Panc1 (cell line): ENCODE data around the gene RGP1. TPM values are rescaled to one million over a fixed set of nuclear protein-coding genes. Genes with fewer than 3 reads are reported as not detected.
A peak's percentile ranks its signal among the peaks of the same experiment; 100 is the strongest.

Experiments
- ATAC-seq: fragments of 200-7000 bp; cut with Tn5 transposase; 2 replicates; pipeline ENCODE4 v1.9.1; 2020; ENCODE audit warnings: mild to moderate bottlenecking, moderate library complexity
- BruUV-seq: library from RNA; stranded (reverse); fragments of 400-500 nt; replicated peaks from 2 replicates; lab custom pipeline; 2021; lab: Mats Ljungman, UMichigan
- CTCF ChIA-PET: fragments of 300-600 bp; sonication (Branson Sonifier 250); formaldehyde crosslinking; loops from one replicate; lab custom pipeline; 2022; ENCODE audit warnings: antibody characterized with exemption; lab: Charles Lee
- POLR2A ChIA-PET: fragments of 300-600 bp; sonication (Branson Sonifier 250); formaldehyde crosslinking; loops from one replicate; lab custom pipeline; 2022; ENCODE audit warnings: antibody characterized with exemption; lab: Charles Lee
- DNase-seq: peaks from one replicate; pipeline ENCODE4 v3.0.0-alpha.2; 2010; ENCODE audit warnings: low read depth, low spot score
- H3K27ac ChIP-seq: 2 replicates; pipeline ENCODE4 v1.5.1; 2011; ENCODE audit warnings: mild to moderate bottlenecking, low read length, inconsistent platforms
- H3K27me3 ChIP-seq: fragments of 200-500 bp; sonication (Bioruptor generic); 2 replicates; pipeline ENCODE4 v1.6.0; 2014; ENCODE audit warnings: low read length, inconsistent platforms; ENCODE audit not compliant: control insufficient read depth, insufficient read depth
- H3K36me3 ChIP-seq: fragments of 200-500 bp; sonication (Bioruptor generic); 2 replicates; pipeline ENCODE4 v1.5.1; 2014; ENCODE audit warnings: inconsistent platforms, mild to moderate bottlenecking, low read length, moderate library complexity; ENCODE audit not compliant: control insufficient read depth, insufficient read depth
- H3K4me1 ChIP-seq: 2 replicates; pipeline ENCODE4 v1.5.1; 2011; ENCODE audit warnings: inconsistent platforms, mild to moderate bottlenecking, low read length, moderate library complexity; ENCODE audit not compliant: control insufficient read depth, insufficient read depth
- H3K4me3 ChIP-seq, 2 experiments: 2 replicates each; pipeline ENCODE4 v1.5.1; 2011 to 2012; ENCODE audit warnings: low read depth in 2 of 2, low read length in 2 of 2, mild to moderate bottlenecking in 2 of 2, inconsistent platforms in 1 of 2, moderate library complexity in 1 of 2
- H3K9me3 ChIP-seq: fragments of 200-500 bp; sonication (Bioruptor generic); 2 replicates; pipeline ENCODE4 v1.5.1; 2014; ENCODE audit warnings: low read depth, mild to moderate bottlenecking, inconsistent platforms, low read length, moderate library complexity; ENCODE audit not compliant: control insufficient read depth, insufficient read depth
- POLR2AphosphoS5 ChIP-seq: IDR thresholded peaks from 2 replicates; pipeline ENCODE4 v1.6.1; 2012; ENCODE audit warnings: mild to moderate bottlenecking, low read depth, low read length, moderate library complexity
- REST ChIP-seq, 2 experiments: IDR thresholded peaks; 2 replicates each; pipeline ENCODE4 v1.6.1; 2011 to 2012; ENCODE audit warnings: low read depth in 2 of 2, control low read depth in 1 of 2, low read length in 1 of 2, mild to moderate bottlenecking in 1 of 2, moderate library complexity in 1 of 2; ENCODE audit not compliant: insufficient read depth in 1 of 2
- SIN3A ChIP-seq: IDR thresholded peaks from 2 replicates; pipeline ENCODE4 v1.6.1; 2012; ENCODE audit warnings: low read depth, mild to moderate bottlenecking, low read length, moderate library complexity, borderline replicate concordance; ENCODE audit not compliant: insufficient read depth
- TCF7L2 ChIP-seq: IDR thresholded peaks from 2 replicates; pipeline ENCODE4 v1.6.1; 2011; ENCODE audit warnings: mild to moderate bottlenecking, low read depth, low read length, inconsistent platforms
- in situ Hi-C: cut with HindIII; loops from 2 replicates; pipeline ENCODE4 v1.10.0; 2016; ENCODE audit warnings: low sequenced_read_pairs, low pct_unique_long_range_greater_than_20kb
- intact Hi-C: fragments of 100-400 bp; cut with micrococcal nuclease; formaldehyde crosslinking; loops from one replicate; pipeline ENCODE4 v1.10.0; 2022; ENCODE audit not compliant: unreplicated experiment
- total RNA-seq: library from RNA; stranded (reverse); gene quantifications from one replicate; pipeline ENCODE4 v1.2.1, GENCODE V29; 2021; ENCODE audit not compliant: unreplicated experiment
- TF ChIP-seq, protein P1 (sequence below): fragments of 450-650 bp; IDR thresholded peaks from 2 replicates; pipeline ENCODE4 v1.5.1; 2017; ENCODE audit warnings: mild to moderate bottlenecking

The RGP1 gene
- total RNA-seq, 1 experiment from 2014 or later, result 43.3 TPM

GRCh38 chr9:35705836-35706430 lies 43.2 kb upstream of the RGP1 start:
- Histone ChIP-seq H3K27ac (no peak overlapping the region), H3K4me1 (no peaks in the 10 kb centered on the region), H3K4me3 (no peak overlapping the region), H3K9me3 (no peaks in the 10 kb centered on the region), H3K27me3 (no peaks in the 10 kb centered on the region), H3K36me3 (peaks cover 43% of the 10 kb centered on the region)
- DNase-seq, result no peak
- TF ChIP-seq SIN3A (no peak), REST (IDR thresholded peaks at IDR 0.05; ENCODE audit: insufficient read depth in 1 of 2, low read depth in 2 of 2, low read length in 1 of 2) (no peak), TCF7L2 (no peak), POLR2AphosphoS5 (no peak)
- TF ChIP-seq, protein P1, sequence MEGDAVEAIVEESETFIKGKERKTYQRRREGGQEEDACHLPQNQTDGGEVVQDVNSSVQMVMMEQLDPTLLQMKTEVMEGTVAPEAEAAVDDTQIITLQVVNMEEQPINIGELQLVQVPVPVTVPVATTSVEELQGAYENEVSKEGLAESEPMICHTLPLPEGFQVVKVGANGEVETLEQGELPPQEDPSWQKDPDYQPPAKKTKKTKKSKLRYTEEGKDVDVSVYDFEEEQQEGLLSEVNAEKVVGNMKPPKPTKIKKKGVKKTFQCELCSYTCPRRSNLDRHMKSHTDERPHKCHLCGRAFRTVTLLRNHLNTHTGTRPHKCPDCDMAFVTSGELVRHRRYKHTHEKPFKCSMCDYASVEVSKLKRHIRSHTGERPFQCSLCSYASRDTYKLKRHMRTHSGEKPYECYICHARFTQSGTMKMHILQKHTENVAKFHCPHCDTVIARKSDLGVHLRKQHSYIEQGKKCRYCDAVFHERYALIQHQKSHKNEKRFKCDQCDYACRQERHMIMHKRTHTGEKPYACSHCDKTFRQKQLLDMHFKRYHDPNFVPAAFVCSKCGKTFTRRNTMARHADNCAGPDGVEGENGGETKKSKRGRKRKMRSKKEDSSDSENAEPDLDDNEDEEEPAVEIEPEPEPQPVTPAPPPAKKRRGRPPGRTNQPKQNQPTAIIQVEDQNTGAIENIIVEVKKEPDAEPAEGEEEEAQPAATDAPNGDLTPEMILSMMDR, result no peak
- POLR2A ChIA-PET, result interaction anchor here (0.6 kb wide), 1 partner anchor 15 kb away, joined by 8 read pairs; no protein-coding TSS in a partner anchor
- intact Hi-C loops (loop anchor here (5.0 kb wide), 1 partner anchor 49 kb away; the partner anchor contains the start of genes CCDC107 and RMRP), in situ Hi-C loops (no loop called here)
- CTCF ChIA-PET, result no interaction called here
- no peak for ATAC-seq
- BruUV-seq, result TSS peak; percentile 63

DNA sequence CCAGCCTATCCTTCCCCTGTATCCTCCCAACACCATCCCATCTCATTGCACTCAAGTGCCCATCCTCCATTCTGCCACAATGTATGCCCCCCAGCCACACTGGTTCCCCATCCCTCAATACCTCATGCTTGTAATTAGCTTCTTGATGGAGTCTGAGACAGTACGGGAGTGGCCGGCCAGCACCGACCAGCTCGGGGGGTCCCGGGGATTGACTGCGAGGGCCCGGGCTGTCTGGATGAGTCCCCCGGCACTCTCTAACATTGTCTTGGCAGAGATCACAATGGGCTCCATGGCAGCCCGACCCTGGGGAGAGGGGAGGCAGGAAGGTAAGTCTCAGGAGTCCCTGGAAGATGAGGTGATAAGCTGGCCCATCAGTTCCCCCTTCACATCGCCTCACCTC lies 42.1 kb upstream of the RGP1 start:
- POLR2A ChIA-PET, result no interaction called here
- no peak for DNase-seq
- in situ Hi-C loops, result no loop called here

More for the DNA sequence above, 42.1 kb upstream of the RGP1 start:
- ATAC-seq, result no peak
- no peak overlapping the region for H3K27ac ChIP-seq
- H3K27me3 ChIP-seq, result no peaks in the 10 kb centered on the region
- CTCF ChIA-PET, result no interaction called here
- H3K4me1 ChIP-seq, result no peaks in the 10 kb centered on the region
- H3K9me3 ChIP-seq, result no peaks in the 10 kb centered on the region
- H3K4me3 ChIP-seq, result no peak overlapping the region
- no TSS peak for BruUV-seq
- TF ChIP-seq POLR2AphosphoS5, result no peak
- TF ChIP-seq REST (IDR thresholded peaks at IDR 0.05; ENCODE audit: insufficient read depth in 1 of 2, low read depth in 2 of 2, low read length in 1 of 2), result no peak
- TF ChIP-seq TCF7L2, result no peak
- TF ChIP-seq SIN3A, result no peak
- TF ChIP-seq, protein P1, result no peak
- peaks cover 38% of the 10 kb centered on the region for H3K36me3 ChIP-seq
- intact Hi-C loops, result loop anchor here (5.0 kb wide), 1 partner anchor 50 kb away; the partner anchor contains the start of genes CCDC107 and RMRP
